GM12891 (cell line): Measurements from ENCODE around the gene STARD5.

Experiments
- POLR2A ChIP-seq: IDR thresholded peaks from 2 replicates; pipeline ENCODE4 v1.6.1; 2011; ENCODE audit warnings: low read depth, low read length, control low read depth
- POLR2AphosphoS5 ChIP-seq: IDR thresholded peaks from 2 replicates; pipeline ENCODE4 v1.6.1; 2011; ENCODE audit warnings: low read depth, low read length, control low read depth
- POU2F2 ChIP-seq: IDR thresholded peaks from 2 replicates; pipeline ENCODE4 v1.6.1; 2011; ENCODE audit warnings: low read depth, mild to moderate bottlenecking, control low read depth, low read length, moderate library complexity
- TAF1 ChIP-seq: IDR thresholded peaks from 2 replicates; pipeline ENCODE4 v1.6.1; 2011; ENCODE audit warnings: low read depth, low read length, control low read depth

GRCh38 chr15:81317642-81318017 lies 6.3 kb downstream of the STARD5 start:
- TF ChIP-seq POLR2A, result no peak
- no peak for TF ChIP-seq POU2F2
- no peak for TF ChIP-seq POLR2AphosphoS5
- no peak for TF ChIP-seq TAF1
